Nephron progenitor cell (in vitro differentiated cells): ENCODE results near the gene MMP11.

Experiments used
- DNase-seq: peaks from one replicate; pipeline ENCODE4 v3.0.0; 2021
- H3K27ac Mint-ChIP-seq: 2 replicates; pipeline ENCODE4 v1.8.0; 2021; ENCODE audit warnings: mild to moderate bottlenecking, moderate library complexity, mixed read lengths
- H3K27me3 Mint-ChIP-seq: 2 replicates; pipeline ENCODE4 v1.8.0; 2021; ENCODE audit warnings: mild to moderate bottlenecking, low read depth, mixed read lengths; ENCODE audit not compliant: poor library complexity
- H3K36me3 Mint-ChIP-seq: 2 replicates; pipeline ENCODE4 v1.8.0; 2021; ENCODE audit warnings: low read depth, mixed read lengths
- H3K4me1 Mint-ChIP-seq: 2 replicates; pipeline ENCODE4 v1.8.0; 2021; ENCODE audit warnings: mixed read lengths
- H3K4me3 Mint-ChIP-seq: 2 replicates; pipeline ENCODE4 v1.8.0; 2021; ENCODE audit warnings: mild to moderate bottlenecking, moderate library complexity, mixed read lengths
- H3K9me3 Mint-ChIP-seq: 2 replicates; pipeline ENCODE4 v1.8.0; 2021; ENCODE audit warnings: mild to moderate bottlenecking, moderate library complexity, mixed read lengths
- TF ChIP-seq, protein P1 (sequence below): fragments of 200-600 bp; sonication (generic); IDR thresholded peaks from 2 replicates; pipeline ENCODE4 v1.5.0; 2021; ENCODE audit warnings: antibody characterized with exemption

Gene MMP11

DNA sequence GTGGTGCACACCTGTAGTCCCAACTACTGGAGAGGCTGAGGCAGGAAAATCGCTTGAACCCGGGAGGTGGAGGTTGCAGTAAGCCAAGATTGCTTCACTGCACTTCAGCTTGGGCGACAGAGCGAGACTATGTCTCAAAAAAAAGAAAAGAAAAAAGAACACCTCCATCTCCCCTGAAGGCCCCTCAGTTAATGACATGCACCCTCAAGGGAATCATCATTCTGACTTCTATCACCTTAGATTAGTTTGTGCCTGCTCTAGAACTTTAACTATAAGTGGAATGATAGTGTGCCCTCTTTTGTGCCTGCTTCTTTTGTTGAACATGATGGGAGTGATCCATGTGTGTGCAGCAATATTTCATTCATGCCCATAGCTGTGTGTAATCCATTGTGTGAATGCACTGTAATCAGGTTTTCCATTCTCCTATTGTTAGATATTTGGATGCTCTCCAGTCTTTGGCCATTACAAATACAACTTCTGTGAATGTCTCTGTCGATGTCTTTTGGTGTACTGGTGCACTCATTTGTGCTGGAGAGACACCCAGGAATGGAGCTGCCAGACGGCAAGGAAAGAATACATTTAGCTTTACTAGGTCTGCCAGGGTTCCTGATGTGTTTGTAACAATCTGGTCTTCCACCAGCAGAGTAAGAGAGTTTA, 17.5 kb upstream of the MMP11 start:
- Mint-ChIP-seq H3K4me3 (no peak overlapping the region), H3K27me3 (peaks cover 13% of the 10 kb centered on the region), H3K36me3 (no peaks in the 10 kb centered on the region), H3K27ac (no peak overlapping the region), H3K9me3 (no peaks in the 10 kb centered on the region), H3K4me1 (peaks cover 34% of the 10 kb centered on the region)
- TF ChIP-seq, protein P1, sequence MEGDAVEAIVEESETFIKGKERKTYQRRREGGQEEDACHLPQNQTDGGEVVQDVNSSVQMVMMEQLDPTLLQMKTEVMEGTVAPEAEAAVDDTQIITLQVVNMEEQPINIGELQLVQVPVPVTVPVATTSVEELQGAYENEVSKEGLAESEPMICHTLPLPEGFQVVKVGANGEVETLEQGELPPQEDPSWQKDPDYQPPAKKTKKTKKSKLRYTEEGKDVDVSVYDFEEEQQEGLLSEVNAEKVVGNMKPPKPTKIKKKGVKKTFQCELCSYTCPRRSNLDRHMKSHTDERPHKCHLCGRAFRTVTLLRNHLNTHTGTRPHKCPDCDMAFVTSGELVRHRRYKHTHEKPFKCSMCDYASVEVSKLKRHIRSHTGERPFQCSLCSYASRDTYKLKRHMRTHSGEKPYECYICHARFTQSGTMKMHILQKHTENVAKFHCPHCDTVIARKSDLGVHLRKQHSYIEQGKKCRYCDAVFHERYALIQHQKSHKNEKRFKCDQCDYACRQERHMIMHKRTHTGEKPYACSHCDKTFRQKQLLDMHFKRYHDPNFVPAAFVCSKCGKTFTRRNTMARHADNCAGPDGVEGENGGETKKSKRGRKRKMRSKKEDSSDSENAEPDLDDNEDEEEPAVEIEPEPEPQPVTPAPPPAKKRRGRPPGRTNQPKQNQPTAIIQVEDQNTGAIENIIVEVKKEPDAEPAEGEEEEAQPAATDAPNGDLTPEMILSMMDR, result no peak
- DNase-seq, result no peak

DNA sequence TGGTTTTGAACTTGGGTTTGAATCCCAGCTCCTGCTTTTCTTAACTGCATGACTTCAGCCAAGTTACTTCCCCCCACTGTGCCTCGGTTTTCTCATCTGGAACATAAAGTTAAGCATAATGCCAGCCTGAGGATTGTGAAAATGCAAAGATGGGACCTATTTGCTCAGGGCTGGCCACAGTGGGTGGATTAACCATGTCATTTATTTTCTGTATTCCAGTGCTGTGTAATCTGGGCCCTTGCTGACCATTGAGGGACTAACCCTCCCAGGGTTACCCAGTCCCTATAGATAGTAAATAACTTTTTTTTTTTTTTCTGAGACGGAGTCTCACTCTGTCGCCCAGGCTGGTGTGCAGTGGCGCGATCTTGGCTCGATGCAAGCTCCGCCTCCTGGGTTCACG, 16.9 kb upstream of the MMP11 start:
- no peak for DNase-seq
- peaks cover 34% of the 10 kb centered on the region for H3K4me1 Mint-ChIP-seq
- no peaks in the 10 kb centered on the region for H3K9me3 Mint-ChIP-seq
- H3K36me3 Mint-ChIP-seq, result no peaks in the 10 kb centered on the region
- no peak overlapping the region for H3K4me3 Mint-ChIP-seq
- TF ChIP-seq, protein P1, result no peak
- H3K27ac Mint-ChIP-seq, result no peak overlapping the region
- H3K27me3 Mint-ChIP-seq, result peaks cover 13% of the 10 kb centered on the region

DNA sequence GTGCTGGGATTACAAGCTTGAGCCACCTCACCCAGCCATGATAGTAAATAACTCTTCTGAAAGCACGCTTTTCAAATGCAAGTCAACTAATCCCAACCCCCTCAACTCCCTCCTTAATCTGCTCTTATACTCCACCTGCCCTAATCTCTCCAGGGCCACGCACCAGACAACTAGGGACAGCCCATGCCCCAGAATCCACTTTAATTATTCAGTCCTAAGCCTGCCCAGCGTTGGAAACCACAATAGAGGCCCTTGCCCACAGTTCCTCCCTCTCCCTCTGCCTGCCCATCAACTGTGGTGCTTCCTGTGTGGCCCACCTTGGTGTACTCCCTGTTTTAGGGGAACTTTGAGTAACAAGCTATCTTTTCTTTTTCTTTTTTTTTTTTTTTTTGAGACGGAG, 15.8 kb upstream of the MMP11 start:
- no peak for DNase-seq
- peaks cover 13% of the 10 kb centered on the region for H3K27me3 Mint-ChIP-seq
- no peaks in the 10 kb centered on the region for H3K9me3 Mint-ChIP-seq
- TF ChIP-seq, protein P1, result no peak
- H3K27ac Mint-ChIP-seq, result no peak overlapping the region
- H3K36me3 Mint-ChIP-seq, result no peaks in the 10 kb centered on the region
- peaks cover 29% of the 10 kb centered on the region for H3K4me1 Mint-ChIP-seq
- no peak overlapping the region for H3K4me3 Mint-ChIP-seq

DNA sequence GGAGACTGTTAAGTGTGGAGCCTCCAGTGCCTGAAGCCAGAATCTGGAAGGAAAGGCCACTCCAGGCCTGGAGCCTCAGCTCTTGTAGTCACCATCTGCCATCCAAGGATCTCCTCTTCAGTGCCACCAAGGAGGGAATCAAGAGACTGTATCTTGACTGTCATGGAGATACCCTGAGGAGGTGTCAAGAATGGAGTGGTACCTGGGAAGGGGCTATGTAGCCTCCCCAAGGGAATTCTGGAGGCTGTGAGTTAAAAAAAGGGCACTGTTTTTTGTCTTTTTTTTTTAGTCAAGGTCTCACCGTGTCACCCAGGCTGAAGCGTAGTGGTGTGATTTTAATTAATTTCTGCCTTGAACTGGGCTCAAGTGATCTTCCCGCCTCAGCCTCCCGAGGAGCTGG, 13.1 kb upstream of the MMP11 start:
- Mint-ChIP-seq H3K27me3 (peaks cover 7% of the 10 kb centered on the region), H3K36me3 (no peaks in the 10 kb centered on the region)

DNA sequence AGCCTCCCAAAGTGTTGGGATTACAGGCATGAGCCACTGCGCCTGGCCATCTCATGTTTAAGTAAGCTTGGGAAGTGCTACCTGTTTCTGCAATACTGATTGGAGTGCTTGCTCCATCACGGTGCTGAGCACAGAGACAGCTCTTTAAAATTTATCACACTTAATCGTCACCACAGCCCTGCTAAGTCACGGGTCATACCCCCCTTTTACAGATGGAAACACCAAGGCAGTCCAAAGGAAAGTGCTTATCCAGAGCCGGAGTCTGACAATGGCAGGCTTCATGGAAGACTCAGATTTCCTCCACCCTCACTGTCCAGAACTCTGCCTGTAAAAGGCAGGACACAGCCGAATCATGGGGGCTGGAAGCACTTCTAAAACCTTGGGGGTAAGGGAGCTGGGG, 12.6 kb upstream of the MMP11 start:
- peaks cover 41% of the 10 kb centered on the region for H3K4me1 Mint-ChIP-seq
- no peak overlapping the region for H3K27ac Mint-ChIP-seq
- H3K36me3 Mint-ChIP-seq, result no peaks in the 10 kb centered on the region
- no peak for DNase-seq
- H3K4me3 Mint-ChIP-seq, result no peak overlapping the region
- TF ChIP-seq, protein P1, result no peak
- H3K9me3 Mint-ChIP-seq, result no peaks in the 10 kb centered on the region
- peaks cover 7% of the 10 kb centered on the region for H3K27me3 Mint-ChIP-seq

More for the DNA sequence above, 13.1 kb upstream of the MMP11 start:
- DNase-seq, result no peak
- TF ChIP-seq, protein P1, result no peak
- Mint-ChIP-seq H3K9me3 (no peaks in the 10 kb centered on the region), H3K4me1 (peaks cover 41% of the 10 kb centered on the region), H3K4me3 (no peak overlapping the region), H3K27ac (no peak overlapping the region)

DNA sequence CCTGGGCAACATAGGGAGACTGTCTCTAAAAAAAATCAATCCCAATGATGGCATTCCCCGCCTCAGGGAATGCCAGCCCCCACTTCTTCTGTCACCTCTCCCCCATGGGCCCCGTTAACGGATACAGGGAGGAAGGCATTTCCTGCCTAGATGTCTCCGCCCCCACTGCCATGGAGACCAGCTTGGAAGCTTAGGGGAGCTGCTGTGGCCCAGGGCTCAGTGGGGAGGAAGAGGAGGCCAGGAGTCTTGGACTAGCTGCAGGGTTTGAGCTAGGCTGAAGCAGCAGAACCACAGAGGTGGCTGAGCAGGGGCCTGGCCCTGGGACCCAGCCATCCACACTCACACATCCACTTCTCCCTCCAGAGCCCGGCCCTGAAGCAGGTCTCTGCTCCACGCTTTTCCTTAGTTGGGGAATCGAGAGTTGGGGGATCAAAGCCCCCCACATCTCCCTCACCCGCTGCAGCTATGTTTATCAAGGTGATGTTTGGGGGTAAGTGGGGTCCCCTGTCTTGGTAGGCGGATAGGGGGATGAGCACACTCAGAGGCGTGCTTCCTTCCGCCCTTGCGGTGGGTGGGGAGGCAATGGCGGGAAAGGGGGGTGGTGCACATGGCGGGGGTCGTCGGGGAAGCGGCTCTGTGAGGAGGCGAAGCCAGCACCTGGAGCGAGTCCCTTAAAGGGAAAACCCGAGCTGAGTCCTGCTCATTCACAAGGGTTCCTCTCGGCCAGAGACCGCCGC, 9.6 kb upstream of the MMP11 start, which contains the start of gene C22orf15:
C22orf15 (plus strand) TSS at position 149 of the 737 bp plus-strand sequence; CDS start at position 466, 317 bp downstream.
- Mint-ChIP-seq H3K9me3 (no peaks in the 10 kb centered on the region), H3K36me3 (no peaks in the 10 kb centered on the region), H3K27ac (peak within 1 kb of the TSS; percentile 39), H3K4me1 (peaks cover 46% of the 10 kb centered on the region), H3K4me3 (peak within 1 kb of the TSS; percentile 68), H3K27me3 (peaks cover 4% of the 10 kb centered on the region)
- peak; percentile 54 for DNase-seq
- TF ChIP-seq, protein P1, result no peak
